HEK293 (cell line): ENCODE measurements around the gene DGKB.

Experiments
- BCL11A ChIP-seq: fragments of 450-650 bp; formaldehyde crosslinking; IDR thresholded peaks from 2 replicates; pipeline ENCODE4 v1.5.1; 2016; ENCODE audit warnings: low read depth, missing biosample characterization, missing genetic modification characterization
- OSR2 ChIP-seq: fragments of 450-650 bp; formaldehyde crosslinking; IDR thresholded peaks from 2 replicates; pipeline ENCODE4 v1.5.1; 2016; ENCODE audit warnings: missing biosample characterization, missing genetic modification characterization
- ZFP37 ChIP-seq: fragments of 450-650 bp; formaldehyde crosslinking; IDR thresholded peaks from 2 replicates; pipeline ENCODE4 v1.5.1; 2016; ENCODE audit warnings: missing biosample characterization, missing genetic modification characterization
- ZNF140 ChIP-seq: fragments of 450-650 bp; formaldehyde crosslinking; IDR thresholded peaks from 2 replicates; pipeline ENCODE4 v1.5.1; 2016; ENCODE audit warnings: missing biosample characterization, missing genetic modification characterization
- ZNF175 ChIP-seq: fragments of 450-650 bp; formaldehyde crosslinking; IDR thresholded peaks from 2 replicates; pipeline ENCODE4 v1.5.1; 2016; ENCODE audit warnings: missing biosample characterization, missing genetic modification characterization
- ZNF24 ChIP-seq: fragments of 450-650 bp; formaldehyde crosslinking; IDR thresholded peaks from 2 replicates; pipeline ENCODE4 v1.5.1; 2016; ENCODE audit warnings: missing biosample characterization, missing genetic modification characterization
- ZNF274 ChIP-seq, 2 experiments: fragments of 200-500 bp in 1 of 2; fragments of 450-650 bp in 1 of 2; sonication (Bioruptor generic) in 1 of 2; formaldehyde crosslinking in 1 of 2; IDR thresholded peaks; 2 replicates each; pipeline versions ENCODE4 v1.5.1 to v1.6.1; 2014 to 2016; ENCODE audit warnings: borderline replicate concordance in 1 of 2, inconsistent platforms in 1 of 2, low read length in 1 of 2, missing biosample characterization in 1 of 2, missing genetic modification characterization in 1 of 2
- TF ChIP-seq, protein P1 (sequence below): fragments of 450-650 bp; formaldehyde crosslinking; IDR thresholded peaks from 2 replicates; pipeline ENCODE4 v1.5.1; 2016; ENCODE audit warnings: missing biosample characterization, missing genetic modification characterization
- TF ChIP-seq, protein P2 (sequence below): fragments of 450-650 bp; formaldehyde crosslinking; IDR thresholded peaks from 2 replicates; pipeline ENCODE4 v1.5.1; 2016; ENCODE audit warnings: missing biosample characterization, missing genetic modification characterization
- TF ChIP-seq, protein P3 (sequence below): fragments of 450-650 bp; formaldehyde crosslinking; IDR thresholded peaks from 2 replicates; pipeline ENCODE4 v1.5.1; 2016; ENCODE audit warnings: missing biosample characterization, missing genetic modification characterization, low read depth
- TF ChIP-seq, protein P4 (sequence below): fragments of 450-650 bp; formaldehyde crosslinking; IDR thresholded peaks from 2 replicates; pipeline ENCODE4 v1.5.1; 2017; ENCODE audit warnings: missing biosample characterization, missing genetic modification characterization
- TF ChIP-seq, protein P5 (sequence below): fragments of 450-650 bp; formaldehyde crosslinking; IDR thresholded peaks from 2 replicates; pipeline ENCODE4 v1.5.1; 2016; ENCODE audit warnings: missing biosample characterization, missing genetic modification characterization

DNA sequence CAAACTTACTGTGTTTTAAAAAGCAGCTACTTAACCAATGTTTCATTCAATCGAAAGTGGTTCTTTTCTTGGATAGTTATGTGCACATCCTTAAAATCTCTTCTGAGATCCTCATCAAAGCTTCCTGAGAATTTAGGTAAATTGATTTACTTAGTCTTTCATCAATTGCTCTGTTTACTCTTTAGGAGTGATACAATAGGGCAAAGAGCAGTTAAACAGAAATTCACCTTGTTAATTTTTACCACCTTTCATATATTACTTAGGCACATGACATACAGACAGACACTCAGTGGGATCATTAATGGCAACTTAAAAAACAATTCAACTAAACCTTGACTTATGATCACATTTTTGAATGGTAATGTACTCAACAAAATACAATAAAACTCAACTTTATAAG, 456.3 kb downstream of the DGKB start:
- TF ChIP-seq, protein P1, sequence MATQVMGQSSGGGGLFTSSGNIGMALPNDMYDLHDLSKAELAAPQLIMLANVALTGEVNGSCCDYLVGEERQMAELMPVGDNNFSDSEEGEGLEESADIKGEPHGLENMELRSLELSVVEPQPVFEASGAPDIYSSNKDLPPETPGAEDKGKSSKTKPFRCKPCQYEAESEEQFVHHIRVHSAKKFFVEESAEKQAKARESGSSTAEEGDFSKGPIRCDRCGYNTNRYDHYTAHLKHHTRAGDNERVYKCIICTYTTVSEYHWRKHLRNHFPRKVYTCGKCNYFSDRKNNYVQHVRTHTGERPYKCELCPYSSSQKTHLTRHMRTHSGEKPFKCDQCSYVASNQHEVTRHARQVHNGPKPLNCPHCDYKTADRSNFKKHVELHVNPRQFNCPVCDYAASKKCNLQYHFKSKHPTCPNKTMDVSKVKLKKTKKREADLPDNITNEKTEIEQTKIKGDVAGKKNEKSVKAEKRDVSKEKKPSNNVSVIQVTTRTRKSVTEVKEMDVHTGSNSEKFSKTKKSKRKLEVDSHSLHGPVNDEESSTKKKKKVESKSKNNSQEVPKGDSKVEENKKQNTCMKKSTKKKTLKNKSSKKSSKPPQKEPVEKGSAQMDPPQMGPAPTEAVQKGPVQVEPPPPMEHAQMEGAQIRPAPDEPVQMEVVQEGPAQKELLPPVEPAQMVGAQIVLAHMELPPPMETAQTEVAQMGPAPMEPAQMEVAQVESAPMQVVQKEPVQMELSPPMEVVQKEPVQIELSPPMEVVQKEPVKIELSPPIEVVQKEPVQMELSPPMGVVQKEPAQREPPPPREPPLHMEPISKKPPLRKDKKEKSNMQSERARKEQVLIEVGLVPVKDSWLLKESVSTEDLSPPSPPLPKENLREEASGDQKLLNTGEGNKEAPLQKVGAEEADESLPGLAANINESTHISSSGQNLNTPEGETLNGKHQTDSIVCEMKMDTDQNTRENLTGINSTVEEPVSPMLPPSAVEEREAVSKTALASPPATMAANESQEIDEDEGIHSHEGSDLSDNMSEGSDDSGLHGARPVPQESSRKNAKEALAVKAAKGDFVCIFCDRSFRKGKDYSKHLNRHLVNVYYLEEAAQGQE, result no peak
- TF ChIP-seq, protein P2, sequence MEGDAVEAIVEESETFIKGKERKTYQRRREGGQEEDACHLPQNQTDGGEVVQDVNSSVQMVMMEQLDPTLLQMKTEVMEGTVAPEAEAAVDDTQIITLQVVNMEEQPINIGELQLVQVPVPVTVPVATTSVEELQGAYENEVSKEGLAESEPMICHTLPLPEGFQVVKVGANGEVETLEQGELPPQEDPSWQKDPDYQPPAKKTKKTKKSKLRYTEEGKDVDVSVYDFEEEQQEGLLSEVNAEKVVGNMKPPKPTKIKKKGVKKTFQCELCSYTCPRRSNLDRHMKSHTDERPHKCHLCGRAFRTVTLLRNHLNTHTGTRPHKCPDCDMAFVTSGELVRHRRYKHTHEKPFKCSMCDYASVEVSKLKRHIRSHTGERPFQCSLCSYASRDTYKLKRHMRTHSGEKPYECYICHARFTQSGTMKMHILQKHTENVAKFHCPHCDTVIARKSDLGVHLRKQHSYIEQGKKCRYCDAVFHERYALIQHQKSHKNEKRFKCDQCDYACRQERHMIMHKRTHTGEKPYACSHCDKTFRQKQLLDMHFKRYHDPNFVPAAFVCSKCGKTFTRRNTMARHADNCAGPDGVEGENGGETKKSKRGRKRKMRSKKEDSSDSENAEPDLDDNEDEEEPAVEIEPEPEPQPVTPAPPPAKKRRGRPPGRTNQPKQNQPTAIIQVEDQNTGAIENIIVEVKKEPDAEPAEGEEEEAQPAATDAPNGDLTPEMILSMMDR (tag by site-specific recombination), result no peak
- TF ChIP-seq ZNF140 (no peak), ZNF24 (tag by site-specific recombination) (no peak), ZNF274 (IDR thresholded peaks at IDR 0.05; ENCODE audit: low read length) (no peak), ZNF274 (tag by site-specific recombination; IDR thresholded peaks at IDR 0.05; ENCODE audit: borderline replicate concordance) (no peak), OSR2 (no peak), ZFP37 (no peak), ZNF175 (tag by site-specific recombination) (no peak), BCL11A (tag by site-specific recombination) (no peak)
- TF ChIP-seq, protein P3, sequence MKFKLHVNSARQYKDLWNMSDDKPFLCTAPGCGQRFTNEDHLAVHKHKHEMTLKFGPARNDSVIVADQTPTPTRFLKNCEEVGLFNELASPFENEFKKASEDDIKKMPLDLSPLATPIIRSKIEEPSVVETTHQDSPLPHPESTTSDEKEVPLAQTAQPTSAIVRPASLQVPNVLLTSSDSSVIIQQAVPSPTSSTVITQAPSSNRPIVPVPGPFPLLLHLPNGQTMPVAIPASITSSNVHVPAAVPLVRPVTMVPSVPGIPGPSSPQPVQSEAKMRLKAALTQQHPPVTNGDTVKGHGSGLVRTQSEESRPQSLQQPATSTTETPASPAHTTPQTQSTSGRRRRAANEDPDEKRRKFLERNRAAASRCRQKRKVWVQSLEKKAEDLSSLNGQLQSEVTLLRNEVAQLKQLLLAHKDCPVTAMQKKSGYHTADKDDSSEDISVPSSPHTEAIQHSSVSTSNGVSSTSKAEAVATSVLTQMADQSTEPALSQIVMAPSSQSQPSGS (tag by site-specific recombination), result no peak
- TF ChIP-seq, protein P4, sequence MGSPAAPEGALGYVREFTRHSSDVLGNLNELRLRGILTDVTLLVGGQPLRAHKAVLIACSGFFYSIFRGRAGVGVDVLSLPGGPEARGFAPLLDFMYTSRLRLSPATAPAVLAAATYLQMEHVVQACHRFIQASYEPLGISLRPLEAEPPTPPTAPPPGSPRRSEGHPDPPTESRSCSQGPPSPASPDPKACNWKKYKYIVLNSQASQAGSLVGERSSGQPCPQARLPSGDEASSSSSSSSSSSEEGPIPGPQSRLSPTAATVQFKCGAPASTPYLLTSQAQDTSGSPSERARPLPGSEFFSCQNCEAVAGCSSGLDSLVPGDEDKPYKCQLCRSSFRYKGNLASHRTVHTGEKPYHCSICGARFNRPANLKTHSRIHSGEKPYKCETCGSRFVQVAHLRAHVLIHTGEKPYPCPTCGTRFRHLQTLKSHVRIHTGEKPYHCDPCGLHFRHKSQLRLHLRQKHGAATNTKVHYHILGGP (tag by site-specific recombination), result no peak
- TF ChIP-seq, protein P5, sequence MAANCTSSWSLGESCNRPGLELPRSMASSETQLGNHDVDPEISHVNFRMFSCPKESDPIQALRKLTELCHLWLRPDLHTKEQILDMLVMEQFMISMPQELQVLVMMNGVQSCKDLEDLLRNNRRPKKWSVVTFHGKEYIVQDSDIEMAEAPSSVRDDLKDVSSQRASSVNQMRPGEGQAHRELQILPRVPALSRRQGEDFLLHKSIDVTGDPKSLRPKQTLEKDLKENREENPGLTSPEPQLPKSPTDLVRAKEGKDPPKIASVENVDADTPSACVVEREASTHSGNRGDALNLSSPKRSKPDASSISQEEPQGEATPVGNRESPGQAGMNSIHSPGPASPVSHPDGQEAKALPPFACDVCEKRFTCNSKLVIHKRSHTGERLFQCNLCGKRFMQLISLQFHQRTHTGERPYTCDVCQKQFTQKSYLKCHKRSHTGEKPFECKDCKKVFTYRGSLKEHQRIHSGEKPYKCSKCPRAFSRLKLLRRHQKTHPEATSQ (tag by site-specific recombination), result no peak
